Gastrocnemius medialis (tissue), 4 donors: ENCODE measurements around the gene ME2.

Source experiments
- CTCF ChIP-seq, 5 experiments: fragments of 450-650 bp in 3 of 5; fragments of 200-600 bp in 2 of 5; sonication (generic) in 2 of 5; IDR thresholded peaks in 4 of 5; conservative IDR thresholded peaks in 1 of 5; 1 replicate in 4 of 5; 2 replicates in 1 of 5; pipeline ENCODE4 v1.5.1; 2016 to 2019; ENCODE audit warnings: antibody characterized with exemption in 5 of 5, mild to moderate bottlenecking in 3 of 5, moderate library complexity in 3 of 5
- POLR2A ChIP-seq, 2 donors: fragments of 450-650 bp; IDR thresholded peaks; one replicate each; pipeline ENCODE4 v1.6.1; 2017; ENCODE audit warnings: antibody characterized with exemption in 2 of 2, mild to moderate bottlenecking in 2 of 2, moderate library complexity in 2 of 2

- TF ChIP-seq CTCF (IDR thresholded peaks at IDR 0.05 in 4 of 5, conservative IDR thresholded peaks at IDR 0.05 in 1 of 5) (no peak), POLR2A (IDR thresholded peaks at IDR 0.05) (no peak)
Observed at GRCh38 chr18:50934545-50935211, 55.8 kb downstream of the ME2 start.
